ENCODE measurements around the gene CTXND2. TPM values are rescaled to one million over a fixed set of nuclear protein-coding genes. Genes with fewer than 3 reads are reported as not detected.
"Not testable (repeated sequence)": the region's sequence is repeated elsewhere in the genome, so short reads cannot be mapped to it uniquely, and the experiment has no call there.

The CTXND2 gene
- polyA plus RNA-seq (2013, experiment 1 of 2; ENCODE audit: insufficient read length), result not detected
- not detected for polyA plus RNA-seq (2013, experiment 2 of 2; ENCODE audit: insufficient read length)

DNA sequence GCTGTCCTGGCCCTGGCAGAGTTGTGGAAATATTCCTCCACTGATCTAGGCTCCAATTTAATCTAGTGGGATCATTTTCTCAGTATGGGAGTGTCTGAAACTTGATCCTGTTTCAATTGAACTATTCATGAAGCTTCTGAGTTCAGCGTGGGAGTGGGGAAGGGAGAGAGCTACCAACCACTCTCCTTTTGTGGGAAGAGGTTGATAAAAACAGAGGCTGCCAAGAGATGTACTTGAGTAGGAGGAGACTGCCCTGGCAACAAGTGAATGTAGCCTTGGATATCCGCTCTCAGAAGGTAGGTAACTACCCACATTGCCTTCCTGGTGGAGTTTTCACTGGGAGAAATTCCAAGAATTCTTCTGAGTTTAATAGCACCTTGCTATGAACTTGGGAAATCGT is at the start of gene CTXND2:
TSS of gene CTXND2 (plus strand) at position 119 of the 400 bp plus-strand sequence. CDS start 25,179 bp downstream, outside the sequence.
- DNase-seq, result no peak

DNA sequence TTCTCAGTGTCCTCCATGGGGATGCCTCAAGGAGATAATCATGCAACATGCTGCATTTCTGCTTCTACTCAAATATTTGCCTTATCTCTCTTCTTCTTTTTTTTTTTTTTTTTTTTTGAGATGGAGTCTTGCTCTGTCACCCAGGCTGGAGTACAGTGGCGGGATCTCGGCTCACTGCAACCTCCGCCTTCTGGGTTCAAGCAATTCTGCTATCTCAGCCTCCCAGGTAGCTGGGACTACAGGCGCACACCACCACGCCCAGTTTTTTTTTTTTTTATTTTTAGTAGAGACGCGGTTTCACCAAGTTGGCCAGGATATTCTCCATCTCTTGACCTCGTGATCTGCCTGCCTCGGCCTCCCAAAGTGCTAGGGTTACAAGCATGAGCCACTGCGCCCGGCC is 46.1 kb upstream of the CTXND2 start:
- DNase-seq, result not testable (repeated sequence)

DNA sequence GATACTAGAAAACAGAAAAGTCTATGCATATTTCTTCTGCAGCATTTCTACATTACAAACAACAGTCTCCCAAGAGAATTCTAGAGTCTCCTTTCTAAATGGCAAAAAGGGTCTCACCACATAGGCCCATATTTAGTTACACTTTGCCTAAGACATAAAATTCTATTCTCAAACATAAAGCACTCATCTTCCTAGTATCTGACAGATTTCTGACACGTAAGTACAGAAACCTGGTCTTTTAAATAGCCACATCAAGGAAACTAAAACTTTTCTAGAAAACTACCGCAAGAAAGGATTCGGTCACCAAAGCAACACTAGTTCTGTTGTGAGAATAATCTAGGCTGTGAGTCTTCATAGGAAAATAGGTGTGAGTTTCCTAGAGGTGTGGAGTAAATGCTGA is 45.3 kb upstream of the CTXND2 start:
- DNase-seq, result no peak

DNA sequence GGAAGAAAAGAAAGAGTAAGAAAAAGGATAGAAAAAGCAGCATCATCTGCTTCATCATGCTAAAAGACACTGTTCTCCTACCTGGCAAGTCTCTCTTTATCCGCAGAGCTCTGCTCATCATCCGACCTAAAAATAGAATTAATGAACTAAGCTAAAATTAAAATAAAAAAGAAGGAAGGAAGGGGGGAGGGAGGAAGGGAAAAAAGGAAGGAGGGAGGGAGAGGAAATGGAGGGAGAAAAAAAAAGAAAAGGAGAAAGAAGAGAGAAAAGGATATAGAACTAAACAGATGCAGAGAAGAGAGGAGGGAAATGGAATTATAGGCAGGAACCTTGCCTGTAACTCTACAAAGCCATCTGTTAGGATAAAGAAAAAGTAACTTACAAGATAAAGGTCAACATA is 44.6 kb upstream of the CTXND2 start:
- DNase-seq, result no peak

DNA sequence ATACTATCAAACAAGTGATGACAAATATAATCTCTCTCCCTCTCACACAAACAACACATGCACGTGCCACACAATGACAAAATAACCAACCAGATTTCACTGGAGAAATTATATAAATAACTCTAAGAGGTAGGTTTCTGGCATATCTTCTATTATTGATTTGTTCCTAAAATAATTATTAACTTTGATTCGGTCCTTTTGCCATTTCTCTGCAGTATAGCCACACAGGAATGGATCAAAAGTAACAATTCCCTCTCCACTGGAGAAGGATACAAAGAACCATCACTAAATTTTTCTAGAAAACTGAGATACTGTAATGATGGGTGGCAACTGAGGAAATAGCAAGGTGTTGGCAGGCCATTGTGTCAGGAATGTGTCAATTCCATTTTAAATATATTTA is 44.0 kb upstream of the CTXND2 start:
- DNase-seq, result no peak

DNA sequence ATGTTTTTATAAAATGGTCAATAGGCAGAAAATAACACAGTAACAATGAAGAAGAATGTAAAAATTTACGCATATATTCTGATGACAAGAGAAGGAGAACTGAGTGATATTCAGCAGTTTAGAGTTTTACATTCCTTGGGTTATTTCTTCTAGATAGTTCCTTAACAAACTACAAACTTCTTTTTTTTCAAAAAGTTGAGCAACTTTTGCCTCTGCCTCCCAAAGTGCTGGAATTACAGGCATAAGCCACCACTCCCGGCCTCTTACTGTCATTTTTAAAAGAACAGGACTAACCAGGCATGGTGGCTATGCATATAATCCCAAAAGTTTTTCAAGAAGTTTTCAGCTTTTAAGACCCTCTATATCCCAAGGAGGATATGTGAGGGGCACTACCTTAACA is 43.5 kb upstream of the CTXND2 start:
- DNase-seq, result no peak

DNA sequence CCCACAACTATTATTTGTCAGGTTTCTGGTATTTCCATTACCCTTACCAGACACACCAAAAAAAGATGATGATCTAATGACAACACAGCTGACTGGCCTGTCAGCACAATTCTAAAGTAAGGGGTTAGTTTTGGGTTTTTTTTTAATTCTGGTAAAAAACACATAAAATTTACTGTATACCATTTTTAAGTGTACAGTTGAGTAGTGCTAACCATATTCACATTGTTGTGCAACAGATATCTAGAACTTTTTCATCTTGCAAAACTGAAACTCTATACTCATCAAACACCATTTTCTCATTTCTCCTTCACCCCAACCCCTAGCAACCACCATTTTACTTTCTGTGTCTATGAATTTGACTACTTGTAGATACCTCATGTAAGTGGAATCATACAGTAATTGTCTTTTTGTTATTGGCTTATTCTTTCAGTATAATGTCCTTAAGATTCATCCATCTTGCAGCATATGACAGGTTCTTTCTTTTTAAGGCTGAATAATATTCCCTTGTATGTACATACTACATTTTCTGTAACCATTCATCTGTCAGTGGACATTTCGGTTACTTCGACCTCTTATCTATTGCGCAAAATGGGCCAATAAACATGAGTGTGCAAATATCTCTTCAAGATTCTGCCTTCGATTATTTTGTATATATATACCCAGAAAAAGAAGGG is 40.3 kb upstream of the CTXND2 start:
- DNase-seq, result no peak

DNA sequence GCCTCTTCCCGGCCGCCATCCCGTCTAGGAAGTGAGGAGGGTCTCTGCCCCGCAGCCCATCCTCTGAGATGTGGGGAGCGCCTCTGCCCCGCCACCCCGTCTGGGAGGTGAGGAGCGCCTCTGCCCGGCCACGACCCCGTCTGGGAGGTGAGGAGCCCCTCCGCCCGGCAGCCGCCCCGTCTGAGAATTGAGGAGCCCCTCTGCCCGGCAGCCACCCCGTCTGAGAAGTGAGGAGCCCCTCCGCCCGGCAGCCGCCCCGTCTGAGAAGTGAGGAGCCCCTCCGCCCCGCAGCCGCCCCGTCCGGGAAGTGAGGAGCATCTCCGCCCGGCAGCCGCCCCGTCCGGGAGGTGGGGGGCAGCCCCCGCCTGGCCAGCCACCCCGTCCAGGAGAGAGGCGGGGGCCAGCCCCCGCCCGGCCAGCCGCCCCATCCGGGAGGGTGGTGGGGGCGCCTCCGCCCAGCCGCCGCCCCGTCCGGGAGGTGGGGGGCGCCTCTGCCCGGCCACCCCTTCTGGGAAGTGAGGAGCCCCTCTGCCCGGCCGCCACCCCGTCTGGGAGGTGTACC is 36.1 kb upstream of the CTXND2 start:
- not testable (repeated sequence) for DNase-seq

DNA sequence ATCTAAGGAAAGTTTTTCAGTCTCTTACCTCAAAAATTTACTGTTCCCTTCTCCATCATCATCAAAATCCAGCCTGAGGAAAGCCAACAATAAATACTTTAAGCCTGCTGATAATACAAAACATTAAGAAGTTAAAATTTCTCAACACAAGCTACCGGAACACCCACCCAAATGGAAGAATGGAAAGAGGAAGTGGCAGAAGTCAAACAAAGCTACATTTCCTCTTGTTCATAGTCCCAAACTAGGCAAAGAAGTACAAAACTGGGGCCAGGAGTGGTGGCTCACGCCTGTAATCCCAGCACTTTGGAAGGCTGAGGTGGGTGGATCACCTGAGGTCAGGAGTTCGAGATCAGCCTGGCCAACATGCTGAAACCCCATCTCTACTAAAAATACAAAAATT is 34.2 kb upstream of the CTXND2 start:
- not testable (repeated sequence) for DNase-seq

DNA sequence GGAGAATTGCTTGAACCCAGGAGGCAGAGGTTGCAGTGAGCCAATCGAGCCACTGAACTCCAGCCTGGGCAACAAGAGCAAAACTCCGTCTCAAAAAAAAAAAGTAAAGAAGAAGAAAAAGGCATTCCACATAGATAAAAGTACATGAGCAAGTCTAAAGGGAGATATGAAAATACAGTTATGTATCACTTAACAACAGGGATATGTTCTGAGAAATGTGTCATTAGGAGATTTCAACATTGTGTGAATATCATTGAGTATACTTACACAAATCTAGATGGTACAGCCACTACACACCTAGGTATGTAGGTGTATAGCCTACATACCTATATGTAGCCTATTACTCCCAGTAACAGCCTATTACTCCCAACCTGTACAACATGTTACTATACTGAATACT is 23.2 kb upstream of the CTXND2 start:
- no peak for DNase-seq

DNA sequence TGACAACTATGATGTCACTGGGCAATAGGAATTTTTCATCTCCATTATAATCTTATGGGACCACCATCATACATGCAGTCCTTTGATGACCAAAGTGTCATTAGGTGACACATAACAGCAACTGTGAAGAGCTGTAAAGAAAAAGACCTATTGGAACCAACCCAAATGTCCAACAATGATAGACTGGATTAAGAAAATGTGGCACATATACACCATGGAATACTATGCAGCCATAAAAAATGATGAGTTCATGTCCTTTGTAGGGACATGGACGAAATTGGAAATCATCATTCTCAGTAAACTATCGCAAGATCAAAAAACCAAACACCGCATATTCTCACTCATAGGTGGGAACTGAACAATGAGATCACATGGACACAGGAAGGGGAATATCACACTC is 22.7 kb upstream of the CTXND2 start:
- not testable (repeated sequence) for DNase-seq

DNA sequence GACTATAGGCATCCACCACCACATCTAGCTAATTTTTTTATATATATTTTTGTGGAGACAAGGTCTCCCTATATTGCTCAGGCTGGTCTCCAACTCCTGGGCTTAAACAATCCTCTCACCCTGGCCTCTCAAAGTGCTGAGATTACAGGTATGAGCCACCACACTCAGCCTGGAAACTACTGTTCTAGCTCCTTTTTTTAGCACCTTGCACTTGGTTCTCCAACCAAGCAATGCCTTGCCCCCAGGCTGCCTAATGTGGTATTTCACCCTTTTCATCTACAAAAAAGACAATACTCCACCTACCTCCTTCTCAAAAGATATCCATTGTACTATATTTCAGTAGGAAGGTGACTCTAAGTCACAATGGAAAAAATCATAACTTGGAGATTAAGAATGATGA is 17.3 kb upstream of the CTXND2 start:
- no peak for DNase-seq

DNA sequence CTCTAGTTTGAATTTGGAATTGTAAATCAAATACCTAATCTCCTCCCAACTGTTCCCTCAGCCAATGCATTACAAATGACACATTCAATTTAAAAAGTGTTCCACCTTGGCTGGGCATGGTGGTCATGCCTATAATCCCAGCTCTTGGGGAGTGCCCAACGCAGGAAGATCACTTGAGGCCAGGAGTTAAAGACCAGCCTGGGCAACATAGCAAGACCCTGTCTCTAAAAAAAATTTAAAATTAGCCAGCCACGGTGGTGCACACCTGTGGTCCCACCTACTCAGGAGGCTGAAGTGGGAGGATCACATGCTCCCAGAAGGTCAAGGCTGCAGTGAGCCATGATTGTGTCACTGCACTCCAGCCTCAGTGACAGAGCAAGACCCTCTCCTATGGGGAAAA is 14.4 kb upstream of the CTXND2 start:
- no peak for DNase-seq

DNA sequence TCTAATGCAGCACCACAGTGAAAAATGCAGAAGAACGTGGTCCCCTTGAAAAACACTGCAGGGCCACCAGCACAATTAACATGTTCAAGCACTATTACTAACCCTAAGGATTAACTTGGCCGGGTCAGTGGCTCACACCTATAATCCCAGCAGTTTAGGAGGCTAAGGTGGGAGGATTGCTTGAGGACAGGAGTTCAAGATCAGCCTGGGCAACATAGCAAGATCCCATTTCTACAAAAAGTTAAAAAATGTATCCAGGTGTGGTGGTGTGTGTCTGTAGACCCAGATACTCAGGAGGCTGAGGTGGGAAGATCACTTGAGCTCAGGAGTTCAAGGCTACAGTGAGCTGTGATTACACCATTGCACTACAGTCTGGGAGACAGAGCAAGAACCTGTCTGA is 13.4 kb upstream of the CTXND2 start:
- DNase-seq, result no peak

DNA sequence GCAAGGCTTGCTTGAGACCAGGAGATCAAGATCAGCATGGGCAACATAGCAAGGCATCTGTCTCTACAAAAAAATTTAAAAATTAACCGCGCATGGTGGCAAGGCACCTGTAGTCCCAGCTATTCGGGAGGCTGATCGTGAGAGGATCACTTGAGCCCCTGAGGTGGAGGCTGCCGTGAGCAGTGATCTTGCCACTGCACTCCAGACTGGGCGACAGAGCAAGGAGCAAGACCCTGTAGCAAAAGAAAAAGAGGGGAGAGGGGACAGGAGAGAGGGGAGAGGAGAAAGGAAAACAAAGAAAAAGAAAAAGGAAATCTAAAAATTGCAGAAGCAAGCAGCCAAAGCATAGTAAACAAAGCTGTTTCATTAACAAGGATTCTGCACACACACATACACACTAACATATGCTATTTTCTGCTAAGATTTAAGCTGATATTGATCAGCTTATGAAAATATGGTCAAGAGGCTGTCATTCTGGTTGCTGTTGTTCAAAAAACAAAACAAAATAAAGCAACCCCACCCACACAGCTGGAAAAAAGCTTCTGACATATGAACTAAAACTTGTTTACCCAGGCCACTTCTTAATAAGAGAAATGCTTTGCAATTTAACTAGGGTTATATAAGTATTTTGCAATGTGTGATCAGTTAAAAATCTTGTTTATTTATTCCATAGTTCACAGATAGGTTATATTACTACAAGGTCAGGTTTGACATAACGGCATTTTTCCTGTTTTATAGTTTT is 12.3 kb upstream of the CTXND2 start:
- no peak for DNase-seq

DNA sequence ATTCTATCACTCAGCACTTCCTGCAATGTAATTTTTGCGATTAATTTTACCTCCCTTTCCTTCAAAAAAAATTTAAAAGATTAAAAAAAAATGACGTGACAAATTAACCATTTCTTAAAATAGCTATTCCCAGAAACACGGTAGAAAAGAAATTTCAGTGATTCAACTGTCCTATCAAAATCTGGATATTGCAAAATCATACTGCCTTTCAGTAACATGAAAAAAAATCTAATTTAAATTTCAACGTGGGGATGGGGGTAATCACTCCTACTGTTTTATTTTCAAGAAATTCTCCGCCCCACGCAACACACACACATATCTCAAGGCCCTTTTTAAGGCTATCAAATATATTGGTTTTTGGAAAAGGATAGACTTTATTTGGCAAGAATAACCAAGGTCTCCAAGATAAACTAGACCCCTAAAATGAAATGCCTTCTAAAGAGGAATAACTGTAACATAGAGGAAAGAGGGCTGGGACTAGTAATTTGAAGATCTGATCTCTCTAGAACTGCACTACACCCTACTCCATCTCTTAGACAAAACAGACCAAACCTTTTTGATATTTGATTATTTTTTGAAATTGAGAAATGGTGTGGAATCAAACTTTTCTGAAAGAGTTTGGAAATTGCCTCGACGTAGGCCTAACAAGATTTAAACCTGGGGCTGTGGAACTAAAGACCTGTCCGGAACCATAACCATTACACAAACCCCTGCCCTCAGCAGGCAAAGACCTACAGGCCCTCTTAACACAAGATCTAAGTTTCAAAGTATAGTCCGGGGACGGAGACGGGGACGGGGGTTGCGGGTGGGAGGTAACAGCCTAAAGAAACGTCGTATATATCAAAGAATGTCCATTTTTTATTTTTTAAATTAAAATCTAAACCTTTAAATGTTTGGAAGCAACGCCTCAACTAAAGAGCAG is 11.5 kb upstream of the CTXND2 start:
- no peak for DNase-seq

DNA sequence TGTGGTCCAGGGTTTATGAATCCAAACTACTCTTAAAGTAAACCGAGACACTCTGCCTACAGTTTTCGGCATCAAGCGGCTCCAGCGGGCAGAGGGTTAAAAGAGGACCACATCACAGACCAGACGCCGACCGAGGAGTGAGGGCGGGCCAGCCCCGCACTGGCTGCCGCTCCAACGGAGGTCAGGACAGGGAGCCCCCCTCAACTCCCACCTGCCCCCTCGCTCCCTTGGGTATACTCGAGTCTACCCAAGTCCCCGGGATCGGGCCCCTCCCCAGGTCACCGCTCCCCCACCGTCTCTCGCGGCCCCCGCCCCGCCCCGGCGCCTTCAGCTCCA is 10.8 kb upstream of the CTXND2 start:
- peak; percentile 59 for DNase-seq

DNA sequence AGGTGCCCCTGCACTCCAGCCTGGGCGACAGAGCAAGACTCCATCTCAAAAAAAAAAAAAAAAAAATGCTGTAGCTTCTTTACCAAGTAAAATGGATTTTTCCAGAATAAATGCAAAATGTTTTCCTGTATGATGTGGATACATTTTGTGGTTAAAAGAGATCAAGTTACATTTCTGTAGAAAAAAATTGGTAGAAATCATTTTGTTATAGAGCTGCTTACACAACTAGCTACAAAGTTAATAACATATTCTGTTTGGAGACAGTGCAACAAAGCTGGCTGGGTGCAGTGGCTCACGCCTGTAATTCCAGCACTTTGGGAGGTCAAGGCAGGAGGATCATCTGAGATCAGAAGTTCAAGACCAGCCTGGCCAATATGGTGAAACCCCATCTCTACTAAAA is 8.0 kb upstream of the CTXND2 start:
- DNase-seq, result peak; percentile 18

DNA sequence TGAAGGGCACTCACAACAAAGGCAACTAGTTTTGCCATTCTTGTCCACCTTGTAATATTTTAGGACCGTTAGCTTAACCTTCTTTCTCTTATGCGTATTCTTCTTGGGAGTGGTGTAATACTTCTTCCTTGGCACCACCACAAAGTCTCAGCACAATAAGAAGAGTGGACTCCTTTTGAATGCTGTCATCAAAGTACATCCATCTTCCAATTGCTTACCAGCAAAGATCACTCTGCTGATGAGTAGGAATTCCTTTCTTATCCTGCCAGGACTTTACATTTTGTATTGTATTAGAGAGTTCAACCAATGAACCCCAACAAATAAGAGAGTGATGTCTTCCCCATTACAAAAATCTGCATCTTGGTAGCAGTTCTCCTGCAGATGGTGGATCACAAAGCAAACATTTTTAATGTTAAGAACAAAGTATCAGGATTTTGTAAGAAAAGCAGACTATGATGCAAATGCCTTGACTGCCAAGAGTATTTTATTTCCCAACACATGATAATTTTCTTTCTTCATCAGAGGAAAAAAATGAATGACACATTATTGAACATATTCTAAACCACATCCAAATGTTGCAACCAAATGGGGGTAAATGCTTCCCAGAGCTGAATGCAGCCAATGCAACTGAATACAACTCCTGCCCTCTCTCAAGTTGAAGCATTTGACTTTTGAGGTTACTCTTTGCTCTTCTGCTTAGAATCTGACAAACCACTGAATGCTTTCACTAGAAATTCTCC is 5.4 kb upstream of the CTXND2 start:
- peak; percentile 94 for DNase-seq

DNA sequence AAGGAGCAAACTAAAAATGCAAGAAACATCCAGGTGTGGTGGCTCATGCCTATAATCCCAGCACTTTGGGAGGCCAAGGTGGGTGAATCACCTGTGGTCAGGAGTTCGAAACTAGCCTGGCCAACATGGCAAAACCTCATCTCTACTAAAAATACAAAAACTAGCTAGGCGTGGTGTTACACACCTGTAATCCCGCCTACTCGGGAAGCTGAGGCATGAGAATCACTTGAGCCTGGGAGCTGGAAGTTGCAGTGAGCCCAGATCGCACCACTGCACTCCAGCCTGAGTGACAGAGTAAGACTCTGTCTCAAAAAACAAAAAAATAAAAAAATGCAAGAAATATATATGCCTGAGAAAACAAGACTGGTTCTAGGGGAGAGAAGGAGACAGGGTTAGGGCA is 3.8 kb upstream of the CTXND2 start:
- DNase-seq, result not testable (repeated sequence)

DNA sequence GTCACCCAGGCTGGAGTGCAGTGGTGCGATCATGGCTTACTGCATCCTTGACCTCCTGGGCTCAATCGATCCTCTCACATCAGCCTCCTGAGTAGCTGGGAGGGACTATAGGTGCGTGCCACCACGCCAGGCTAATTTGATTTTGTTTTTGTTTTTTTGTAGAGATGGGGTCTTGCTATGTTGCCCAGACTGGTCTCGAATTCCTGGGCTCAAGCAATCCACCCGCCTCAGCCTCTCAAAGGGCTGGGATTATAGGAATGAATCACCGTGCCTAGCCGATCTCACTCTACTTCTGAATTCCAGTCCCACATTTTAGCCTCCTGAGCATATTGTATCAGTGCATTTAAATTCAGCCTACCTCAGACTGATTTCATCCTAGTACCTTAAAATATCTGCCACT is 1.8 kb downstream of the CTXND2 start:
- DNase-seq, result no peak

DNA sequence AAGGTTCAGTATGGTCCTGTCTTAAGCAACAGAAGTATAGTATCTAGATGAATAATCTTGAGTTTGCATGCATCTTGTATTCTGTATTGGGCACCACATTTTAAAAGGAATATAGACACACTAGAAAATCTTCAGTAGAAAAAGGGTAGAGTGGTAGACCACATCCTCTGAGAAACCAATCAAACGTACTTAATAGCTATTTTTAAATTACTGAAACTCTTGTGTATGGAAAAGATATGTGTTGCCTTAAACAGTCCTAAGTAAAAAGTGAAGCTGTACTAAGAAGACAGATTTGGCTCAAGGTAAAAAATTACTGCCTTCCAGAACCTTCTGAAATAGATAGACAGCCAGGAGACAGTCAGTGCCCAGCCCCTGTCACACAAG is 3.1 kb downstream of the CTXND2 start:
- DNase-seq, result no peak
